Right renal cortex interstitium (tissue), 3 donors: ENCODE data around the gene SCN5A. TPM values are rescaled to one million over a fixed set of nuclear protein-coding genes. Genes with fewer than 3 reads are reported as not detected.
"Not testable (repeated sequence)": the region's sequence is repeated elsewhere in the genome, so short reads cannot be mapped to it uniquely, and the experiment has no call there.

Experiments used
- DNase-seq, 3 donors: peaks; one replicate each; pipeline ENCODE4 v3.0.0-alpha.2; 2013; ENCODE audit warnings: low read depth in 3 of 3, low spot score in 2 of 3
- polyA plus RNA-seq, 3 donors: library from polyadenylated mRNA; unstranded; fragments of 120-200 nt; gene quantifications; one replicate each; pipeline ENCODE4 v1.2.1, GENCODE V29; 2013; ENCODE audit not compliant: insufficient read length in 3 of 3

The SCN5A gene
- polyA plus RNA-seq, 3 donors: 0.88 to 0.97 (median 0.94) TPM

DNA sequence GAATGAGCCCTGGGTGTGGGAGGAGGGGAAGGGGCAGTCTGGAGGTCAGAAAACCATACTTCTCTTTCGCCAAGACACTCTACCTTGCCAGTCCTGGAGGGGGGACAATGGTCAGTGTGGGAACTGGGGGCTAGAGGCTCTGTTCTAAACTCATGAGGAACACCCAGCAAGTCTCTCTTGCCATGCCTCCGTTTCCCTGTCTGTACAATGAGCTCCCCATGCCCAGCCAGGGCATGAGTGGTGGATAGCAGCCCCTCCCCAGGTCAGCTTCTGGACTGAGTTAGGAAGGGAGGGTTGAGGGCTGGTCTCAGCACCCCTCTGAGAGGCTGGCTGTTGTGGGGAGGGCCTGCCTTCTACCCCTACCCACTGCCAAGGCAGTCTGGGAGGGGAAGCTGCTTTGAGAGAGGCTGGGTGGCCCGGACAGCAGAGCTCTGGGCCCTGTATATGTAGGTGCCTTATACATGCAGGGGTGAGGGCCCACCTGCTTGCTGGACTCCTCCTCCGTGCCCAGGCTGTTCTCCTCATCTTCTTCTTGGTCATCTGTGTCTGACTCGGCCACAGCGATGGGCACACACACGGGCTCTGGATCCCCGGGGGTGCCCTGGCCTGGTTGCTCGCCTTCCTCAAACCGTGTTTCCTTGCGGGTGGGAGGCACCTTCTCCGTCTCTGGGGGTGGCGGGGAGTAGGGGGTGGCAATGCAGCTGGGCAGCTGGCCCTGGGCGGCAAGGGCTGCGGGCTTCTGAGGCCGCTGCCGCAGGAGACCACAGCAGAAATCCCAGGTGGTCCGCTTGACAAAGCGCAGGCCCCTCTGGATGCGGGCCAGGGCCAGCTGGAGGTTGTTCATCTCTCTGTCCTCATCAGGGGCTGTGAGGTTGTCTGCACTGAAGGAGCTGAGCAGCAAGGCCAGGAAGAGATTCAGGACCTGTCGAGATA, 68.8 kb downstream of the SCN5A start:
- no peak for DNase-seq

DNA sequence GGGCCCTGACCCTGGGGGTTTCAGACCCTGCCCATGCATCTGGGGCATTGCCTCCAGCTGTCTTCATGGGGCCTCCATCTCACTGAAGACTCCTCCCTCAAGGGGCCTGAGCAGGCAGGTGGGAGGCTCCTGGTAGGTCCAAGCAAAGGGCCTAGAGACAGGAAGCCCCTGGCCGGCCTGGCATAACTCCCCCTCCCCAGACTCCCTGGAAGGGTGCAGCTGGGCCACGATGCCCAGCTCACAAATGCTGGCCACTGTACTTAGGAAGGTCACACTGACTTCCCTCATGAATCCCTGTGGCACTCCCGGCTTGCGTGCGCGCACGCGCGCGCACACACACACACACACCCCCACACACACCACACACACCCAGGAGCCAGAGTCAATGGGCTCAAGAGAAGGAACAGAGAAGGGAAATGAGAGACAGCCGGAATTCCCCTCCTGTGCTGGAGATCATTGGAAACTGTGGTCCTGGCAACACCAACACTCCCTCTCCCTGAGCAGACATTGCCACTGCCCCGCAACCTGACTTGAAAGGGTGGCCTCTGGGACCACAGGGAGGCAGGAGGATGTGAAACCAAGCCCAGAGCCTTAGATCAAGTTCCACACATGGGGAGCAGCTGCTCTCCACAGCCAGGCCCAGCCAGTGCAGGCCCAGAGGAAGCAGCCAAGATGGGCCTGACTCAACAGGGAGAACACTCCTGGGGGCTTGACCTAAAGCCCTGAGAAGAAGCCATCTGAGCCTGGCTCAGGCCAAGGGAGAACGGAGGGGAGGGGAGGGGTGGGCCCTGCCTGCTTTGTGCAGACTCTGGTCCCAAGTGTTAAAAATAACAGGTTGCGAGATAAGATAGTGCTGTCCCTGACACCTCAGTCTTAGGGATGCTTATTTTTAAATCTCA, 69.7 kb downstream of the SCN5A start:
- no peak for DNase-seq

DNA sequence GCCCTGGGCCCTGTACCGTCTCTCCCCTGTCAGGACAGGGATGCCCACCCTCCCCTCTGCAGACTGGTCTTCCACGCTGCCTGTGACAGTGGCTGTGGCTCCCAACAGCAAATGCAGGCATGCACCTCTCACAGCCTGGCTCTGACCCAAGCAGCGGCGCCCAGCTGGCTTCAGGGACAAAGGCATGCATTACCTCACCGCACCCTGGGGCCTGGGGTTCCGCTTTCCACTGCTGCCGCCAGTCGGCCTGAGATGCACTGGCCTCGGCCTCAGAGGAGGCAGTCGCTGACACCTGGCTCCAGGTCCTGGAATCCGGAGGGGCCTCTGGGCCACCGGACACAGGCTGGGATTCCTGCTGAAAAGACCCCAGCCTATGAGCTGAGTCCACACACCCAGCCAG, 70.3 kb downstream of the SCN5A start:
- no peak for DNase-seq

DNA sequence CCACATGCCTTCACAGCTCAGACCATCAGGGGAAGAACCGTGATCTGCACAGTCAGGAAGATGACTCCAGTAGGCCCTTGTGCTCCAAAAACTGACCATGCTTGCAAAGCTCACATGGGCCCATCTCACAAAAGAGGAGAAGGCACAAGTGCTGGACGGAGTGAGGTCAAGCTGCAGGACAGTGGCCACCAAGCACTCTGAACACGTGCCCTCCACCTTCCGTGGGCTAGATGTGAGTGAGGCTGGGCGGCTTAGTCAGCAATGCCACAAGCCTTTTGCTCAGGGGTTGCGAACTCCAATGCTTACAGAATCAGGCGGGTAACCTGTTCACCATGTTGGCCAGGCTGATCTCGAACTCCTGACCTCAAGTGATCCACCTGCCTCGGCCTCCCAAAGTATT, 70.9 kb downstream of the SCN5A start:
- no peak for DNase-seq

DNA sequence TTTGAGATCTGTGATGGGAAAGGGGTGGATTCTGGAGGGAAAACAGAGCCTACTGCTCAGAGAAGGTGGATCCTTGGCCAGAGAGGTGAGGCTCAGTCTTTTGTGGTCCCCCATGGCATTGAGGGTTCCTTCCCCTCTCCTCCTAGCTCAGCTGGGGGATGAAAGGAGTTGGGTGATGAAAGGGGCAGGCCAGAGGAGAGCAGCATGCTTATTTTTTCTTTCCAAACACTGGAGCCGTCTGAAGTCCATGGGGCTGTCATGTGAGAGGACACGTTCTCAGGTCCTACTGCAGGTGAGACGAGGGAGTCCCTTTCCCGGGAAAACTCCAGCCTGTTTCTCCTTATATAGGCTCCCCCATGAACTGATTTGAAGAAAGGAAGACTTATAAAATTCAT, 71.4 kb downstream of the SCN5A start:
- DNase-seq: no peak

DNA sequence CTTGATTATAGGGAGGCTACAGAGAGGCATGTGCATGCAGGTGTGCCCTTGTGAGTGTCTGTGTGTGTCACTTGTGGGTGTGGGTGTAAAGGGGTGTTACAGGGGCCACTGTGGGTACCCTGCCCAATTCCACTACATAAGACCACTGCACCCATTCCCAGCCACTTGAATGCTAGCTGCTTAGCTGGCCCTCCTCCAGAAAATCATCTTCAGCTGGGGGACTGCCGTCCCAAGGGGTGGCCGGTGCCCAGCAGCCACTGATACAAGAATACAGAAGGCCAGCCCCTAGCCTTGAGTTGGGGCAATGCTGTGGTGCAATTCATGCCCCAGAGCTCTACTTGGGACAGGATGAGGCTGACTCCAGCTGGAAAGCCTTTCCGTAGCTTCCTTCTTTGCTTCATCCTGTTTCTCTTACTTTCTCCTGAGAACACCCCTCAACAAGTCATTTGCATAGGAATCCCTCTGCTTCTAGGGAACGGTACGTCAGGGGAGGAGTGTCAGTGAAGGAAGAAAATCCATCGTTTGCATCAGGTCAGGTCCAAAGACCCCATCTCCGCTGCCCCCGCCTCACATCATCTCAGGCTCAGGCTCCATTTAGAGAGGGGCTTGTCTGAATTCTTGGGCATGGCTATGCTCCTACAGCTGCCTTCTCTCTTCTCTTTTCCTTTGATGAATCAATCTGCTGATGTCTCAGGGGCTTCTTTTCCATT, 72.0 kb downstream of the SCN5A start:
- no peak for DNase-seq

DNA sequence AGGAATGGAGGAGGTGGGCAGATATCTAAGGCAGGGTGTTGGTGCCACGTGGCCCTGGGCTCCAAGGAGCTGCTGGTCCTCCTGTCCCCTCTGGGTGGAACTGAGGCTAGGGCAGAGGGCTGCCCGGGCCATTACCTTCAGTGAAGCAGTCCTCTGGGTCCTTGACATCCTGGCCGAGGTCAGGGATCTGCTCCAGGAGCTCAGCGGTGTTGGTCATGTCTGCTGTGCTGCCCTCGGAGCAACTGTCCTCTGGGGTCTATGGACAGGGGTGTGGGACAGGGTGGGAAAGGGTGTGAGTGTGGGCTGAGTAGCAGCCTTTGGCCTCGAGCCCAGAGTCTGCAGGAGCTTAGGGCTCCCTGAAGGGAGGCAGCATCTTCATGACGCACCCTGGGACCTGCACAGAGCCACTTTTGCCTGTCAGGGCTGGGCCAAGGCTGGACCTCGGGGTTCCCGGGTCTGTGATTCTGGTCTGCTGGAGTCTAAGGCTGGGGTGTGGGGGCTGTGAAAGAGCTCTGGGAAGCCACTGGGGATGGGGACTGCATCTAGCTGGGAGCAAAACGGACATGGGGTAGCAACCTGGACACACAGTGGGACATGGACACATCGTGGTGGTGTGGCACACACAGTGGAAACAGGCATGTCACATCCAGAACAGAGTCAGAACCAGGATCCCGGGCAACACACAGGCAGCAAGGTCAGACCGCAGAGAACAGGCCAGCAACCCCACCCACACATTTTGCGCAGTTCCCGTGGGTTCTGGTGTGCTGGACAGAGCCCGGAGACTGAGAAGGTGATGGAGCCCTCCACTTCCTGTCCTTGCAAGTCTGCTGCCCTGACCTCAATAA, 72.7 kb downstream of the SCN5A start:
- DNase-seq: no peak

DNA sequence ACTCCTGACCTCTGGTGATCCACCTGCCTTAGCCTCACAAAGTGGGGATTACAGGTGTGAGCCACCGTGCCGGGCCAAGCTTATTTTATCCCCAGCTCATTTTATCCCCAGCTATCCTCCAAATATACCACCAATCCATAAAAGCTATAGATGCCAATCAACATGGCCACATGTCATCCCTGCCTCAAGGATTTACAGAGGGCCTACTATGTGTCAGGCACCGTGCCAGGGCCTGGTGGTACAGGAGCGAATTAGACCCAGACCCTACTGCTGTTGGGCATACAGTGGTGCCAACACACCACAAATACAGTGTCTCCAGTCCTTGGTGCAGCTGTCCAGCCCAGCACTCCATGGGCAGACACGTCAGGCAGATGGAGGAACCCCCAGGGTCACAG, 73.4 kb downstream of the SCN5A start:
- no peak for DNase-seq

DNA sequence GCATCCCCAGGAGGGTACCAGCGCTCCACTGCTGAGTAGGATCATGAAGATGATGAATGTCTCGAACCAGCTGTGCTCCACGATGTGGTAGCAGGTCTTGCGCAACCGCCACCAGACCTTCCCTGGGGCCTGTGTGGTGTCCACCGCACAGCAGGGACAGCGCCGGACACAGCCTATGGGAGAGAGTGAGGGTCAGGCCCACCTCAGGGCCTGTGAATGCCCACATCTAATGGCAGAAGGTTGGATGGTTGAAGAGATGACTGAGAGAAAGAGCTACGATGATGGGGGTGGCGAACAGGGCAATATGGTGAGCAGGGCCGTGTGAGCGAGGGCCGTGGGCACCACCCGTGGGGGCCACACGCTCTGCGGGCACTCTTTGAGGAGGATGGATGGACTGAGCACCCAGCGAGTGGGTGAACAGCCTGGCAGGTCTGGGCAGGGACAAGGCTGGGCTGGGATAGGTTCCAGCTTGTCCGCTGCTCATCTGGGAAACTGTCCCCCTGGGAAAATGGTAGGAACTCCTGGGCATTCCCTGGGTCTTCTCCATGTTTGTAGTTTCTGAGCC, 74.1 kb downstream of the SCN5A start:
- no peak for DNase-seq

DNA sequence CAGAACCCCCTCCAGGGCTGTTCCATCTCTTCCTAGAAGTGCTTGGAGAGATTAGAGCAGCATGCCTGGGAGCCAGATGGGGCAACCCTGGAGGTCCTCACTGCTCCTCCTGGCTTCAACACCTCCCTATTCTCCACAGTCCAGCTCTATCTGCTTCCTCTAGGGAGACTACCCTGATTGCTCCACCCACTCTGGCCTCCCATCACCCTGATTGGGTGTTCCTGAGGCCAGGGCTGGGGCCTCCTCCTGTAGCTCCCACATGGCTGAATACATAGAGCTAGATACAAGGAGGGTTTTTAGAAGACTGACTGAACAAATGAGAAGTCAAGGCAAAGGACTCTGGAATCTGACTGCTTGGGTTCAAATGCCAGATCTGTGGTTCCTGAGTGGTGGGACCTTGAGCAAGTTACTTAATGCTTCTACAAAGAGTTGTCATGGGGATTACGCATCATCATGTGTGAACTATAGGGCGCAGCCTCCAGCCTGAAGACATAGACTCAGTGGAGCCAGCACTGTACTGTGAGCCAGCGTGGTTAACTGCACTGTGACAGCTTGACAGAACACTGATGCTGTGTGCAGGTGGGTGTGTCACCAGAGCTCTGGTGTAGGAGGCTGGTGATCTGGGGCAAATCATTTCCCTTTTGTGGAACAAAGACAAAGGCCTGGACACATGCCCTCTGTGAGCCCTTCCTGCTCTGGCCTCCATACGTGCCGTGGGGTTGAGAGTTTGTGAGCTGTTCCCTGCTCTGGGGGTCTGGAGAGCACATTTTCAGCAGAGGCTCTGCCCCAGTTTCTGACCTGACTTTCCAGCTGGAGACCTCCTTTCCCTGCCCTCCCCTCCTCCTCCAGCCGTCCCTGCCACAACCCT, 74.8 kb downstream of the SCN5A start:
- DNase-seq: no peak

DNA sequence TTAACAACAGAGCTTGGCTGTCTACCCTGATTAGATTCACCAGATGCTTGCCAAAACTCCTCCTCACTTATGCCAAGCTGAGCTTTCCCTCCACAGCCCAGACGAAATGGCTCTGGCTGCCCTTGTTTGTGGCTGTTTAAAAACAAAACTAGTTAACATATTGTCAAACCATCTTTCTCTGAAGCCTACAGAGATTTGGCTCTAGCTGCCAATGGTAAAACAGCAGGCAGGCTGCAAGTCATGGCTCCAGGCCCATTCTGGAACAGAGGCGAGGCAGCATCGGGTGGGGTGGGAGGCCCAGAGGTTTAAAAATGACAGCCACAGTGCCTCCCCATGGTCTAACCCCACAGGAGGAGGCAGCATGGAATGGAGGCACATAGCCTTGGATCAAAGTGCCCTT, 75.9 kb downstream of the SCN5A start:
- no peak for DNase-seq

DNA sequence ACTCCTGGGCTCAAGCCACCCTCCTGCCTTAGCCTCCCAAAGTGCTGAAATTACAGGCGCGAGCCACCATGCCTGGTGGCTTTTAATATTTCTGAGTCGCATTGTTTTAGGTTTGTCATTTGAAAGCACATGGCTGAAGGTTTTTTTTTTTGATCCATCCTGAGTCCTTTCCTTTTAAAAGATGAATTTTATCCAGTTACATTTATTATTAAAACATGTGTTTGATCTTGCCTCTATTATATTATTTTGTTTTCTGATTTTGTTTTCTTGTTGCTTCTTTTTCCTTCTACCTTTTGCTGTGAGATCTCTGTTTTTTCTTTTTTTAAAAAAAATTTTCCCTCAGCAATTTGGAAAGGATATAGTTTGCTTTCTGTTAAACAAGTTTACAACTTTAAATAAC, 76.4 kb downstream of the SCN5A start:
- DNase-seq: no peak

DNA sequence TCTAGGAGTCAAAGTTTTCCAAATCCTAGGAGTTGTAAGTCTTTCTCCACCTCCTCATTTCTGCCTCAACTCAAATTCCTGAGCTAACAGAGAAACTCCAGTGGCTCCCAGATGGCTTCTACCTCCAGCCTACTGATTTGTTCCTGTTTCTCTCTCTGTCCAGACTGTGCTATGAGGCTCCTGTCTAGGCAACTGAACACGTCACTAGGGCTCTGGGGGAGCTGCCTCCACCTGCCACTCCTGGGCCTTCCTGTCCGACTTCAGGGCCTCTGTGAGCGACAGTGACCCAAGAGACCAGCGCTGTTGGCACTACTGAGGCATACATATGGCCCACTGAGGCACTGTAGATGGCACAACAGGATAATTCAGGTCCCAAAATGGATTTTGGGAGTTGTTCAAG, 82.0 kb downstream of the SCN5A start:
- no peak for DNase-seq

DNA sequence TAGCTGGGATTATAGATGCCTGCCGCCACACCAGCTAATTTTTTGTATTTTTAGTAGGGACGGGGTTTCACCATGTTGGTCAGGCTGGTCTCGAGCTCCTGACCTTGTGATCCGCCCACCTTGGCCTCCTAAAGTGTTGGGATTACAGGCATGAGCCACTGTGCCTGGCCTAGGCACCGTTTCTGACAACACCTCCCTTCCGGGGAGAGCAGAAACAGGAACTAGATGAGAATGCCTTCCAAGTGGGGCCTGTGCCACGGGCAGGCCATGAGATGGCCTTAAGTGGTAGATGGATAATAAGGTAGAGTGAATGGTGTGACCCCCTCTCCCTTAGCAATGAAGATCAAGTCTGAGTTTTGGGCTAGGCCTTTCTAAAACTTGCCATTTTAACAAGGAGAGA, 82.7 kb downstream of the SCN5A start:
- DNase-seq: not testable (repeated sequence)

DNA sequence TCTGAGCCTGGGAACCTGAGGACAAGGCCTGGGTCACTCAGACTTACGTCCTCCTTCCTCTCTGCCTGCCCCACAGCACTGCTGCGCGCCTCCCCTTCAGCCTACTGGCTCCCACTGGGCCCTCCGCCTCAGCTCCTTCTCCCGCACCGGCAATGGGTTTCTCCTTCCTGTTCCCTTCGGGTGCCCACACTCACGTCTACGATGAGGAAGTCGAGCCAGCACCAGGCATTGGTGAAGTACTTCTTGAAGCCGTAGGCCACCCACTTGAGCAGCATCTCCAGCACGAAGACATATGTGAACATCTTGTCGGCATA, 83.3 kb downstream of the SCN5A start:
- no peak for DNase-seq

DNA sequence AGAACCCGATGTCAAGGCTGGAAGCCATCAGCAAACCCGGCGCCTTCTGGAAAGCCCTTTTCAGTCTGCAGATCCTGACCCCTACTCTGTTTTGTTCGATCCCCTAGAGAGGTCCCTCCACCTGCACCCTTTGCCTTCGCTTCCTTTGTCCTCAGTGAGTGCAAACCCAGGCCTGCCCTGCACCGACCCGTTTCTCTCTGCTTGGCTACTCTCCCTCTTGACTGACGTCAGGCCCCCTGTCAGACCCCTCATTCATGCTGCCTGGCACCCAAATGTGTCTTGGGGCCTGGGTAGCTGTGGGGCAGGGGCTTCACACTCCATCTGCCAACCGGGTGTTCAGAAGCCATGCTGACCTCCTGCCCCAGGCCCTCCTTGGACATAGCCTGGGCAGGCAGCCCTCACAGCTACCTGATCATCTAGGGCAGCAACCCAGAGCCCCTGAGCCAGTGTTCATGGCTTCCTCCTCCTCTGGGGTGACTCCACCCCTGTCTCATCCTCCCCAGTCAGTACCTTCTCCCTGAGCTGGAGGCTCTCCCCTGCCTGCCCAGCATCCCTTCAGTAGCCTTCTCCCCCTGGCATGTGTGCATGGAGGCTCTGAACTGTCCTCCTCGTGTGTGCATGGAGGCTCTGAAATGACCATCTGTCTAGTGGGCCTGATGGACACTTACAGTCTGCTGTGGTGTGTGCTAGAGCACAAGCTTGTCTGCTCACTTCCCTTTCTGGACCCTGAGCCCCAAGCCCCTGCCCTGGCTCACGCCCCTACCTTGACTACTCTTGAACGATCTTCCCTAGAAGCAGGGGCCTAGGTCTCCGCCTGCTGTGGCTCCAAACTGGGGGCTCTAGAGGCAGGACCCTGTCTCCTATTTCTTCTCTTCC, 83.9 kb downstream of the SCN5A start:
- DNase-seq: no peak

DNA sequence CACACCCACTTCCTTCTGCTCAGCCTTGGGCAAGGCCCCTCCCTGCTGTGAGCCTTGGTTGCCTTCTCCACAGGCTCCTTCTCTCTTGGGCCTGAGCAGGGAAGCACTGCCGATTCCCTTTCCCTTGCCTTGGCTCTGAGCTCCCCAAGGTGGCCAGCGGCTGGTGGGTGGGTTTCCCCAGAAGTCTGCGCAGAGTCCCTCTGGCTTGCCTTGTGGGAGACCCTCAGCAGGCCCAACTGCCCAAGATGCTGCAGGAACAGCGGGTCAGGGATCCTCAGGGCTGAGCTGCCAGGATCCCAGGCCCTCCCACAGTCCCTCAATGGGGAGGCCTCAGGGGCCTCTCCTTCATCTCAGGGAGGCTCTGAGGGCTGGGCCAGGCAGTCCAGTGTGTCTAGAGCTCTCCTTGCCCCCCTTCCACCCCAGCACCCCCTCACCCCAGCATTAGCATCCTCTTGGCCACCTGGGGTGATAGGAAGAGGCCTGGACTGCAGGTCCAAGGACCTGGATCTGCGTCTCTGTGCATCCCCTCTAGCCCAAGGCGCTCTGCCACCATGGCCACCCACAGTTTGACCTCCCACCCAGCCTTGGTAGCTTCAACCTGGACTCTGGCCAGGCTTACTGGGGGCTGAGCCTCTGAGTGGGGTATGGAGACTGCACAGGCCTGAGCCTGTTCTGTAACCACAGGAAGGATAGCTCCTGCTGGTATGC, 84.7 kb downstream of the SCN5A start:
- no peak for DNase-seq

DNA sequence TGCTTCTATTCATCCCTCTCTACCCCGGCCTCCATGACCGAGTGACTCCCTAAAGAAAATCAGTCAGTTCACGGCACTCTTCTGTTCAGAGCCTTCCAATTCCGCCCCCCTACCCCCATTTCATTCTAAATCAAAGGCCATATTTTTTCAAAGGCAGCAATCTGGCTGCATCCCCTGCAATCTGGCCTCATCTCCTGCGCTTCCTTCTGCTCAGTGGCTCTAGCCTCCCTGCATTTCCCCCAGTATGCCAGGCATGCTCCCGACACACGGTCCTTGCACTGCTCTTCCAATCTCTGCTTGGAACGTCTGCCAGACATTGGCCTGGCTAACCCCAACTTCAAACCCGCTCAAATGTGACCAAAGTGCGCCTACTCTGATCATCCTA, 85.6 kb downstream of the SCN5A start:
- DNase-seq: no peak
